ENCODE results near the gene ANAPC4.

ANAPC4 gene

GRCh38 chr4:25433966-25434827 lies 57.1 kb downstream of the ANAPC4 start:
- DNase-seq (ENCODE audit: low spot score) = no peak

- no peak for DNase-seq (ENCODE audit: low spot score)
Observed at GRCh38 chr4:25437926-25438325, 60.9 kb downstream of the ANAPC4 start.

GRCh38 chr4:25439918-25440477 lies 62.9 kb downstream of the ANAPC4 start:
- peak; percentile 84 for DNase-seq (ENCODE audit: low spot score)

- no peak for DNase-seq (ENCODE audit: low spot score)
Observed at GRCh38 chr4:25440478-25441030, 63.5 kb downstream of the ANAPC4 start.

GRCh38 chr4:25441519-25442117 lies 64.6 kb downstream of the ANAPC4 start:
- peak; percentile 74 for DNase-seq (ENCODE audit: low spot score)

GRCh38 chr4:25442863-25443307 lies 65.8 kb downstream of the ANAPC4 start:
- no peak for DNase-seq (ENCODE audit: low spot score)

- DNase-seq (ENCODE audit: low spot score) = no peak
Observed at GRCh38 chr4:25443851-25444250, 66.8 kb downstream of the ANAPC4 start.

GRCh38 chr4:25446611-25447010 lies 69.5 kb downstream of the ANAPC4 start:
- no peak for DNase-seq (ENCODE audit: low spot score)

GRCh38 chr4:25448379-25449109 lies 71.5 kb downstream of the ANAPC4 start:
- DNase-seq (ENCODE audit: low spot score) = peak; percentile 58

GRCh38 chr4:25449270-25449669 lies 72.2 kb downstream of the ANAPC4 start:
- no peak for DNase-seq (ENCODE audit: low spot score)

- DNase-seq (ENCODE audit: low spot score) = no peak
Observed at GRCh38 chr4:25449688-25450087, 72.6 kb downstream of the ANAPC4 start.

GRCh38 chr4:25450491-25450901 lies 73.4 kb downstream of the ANAPC4 start:
- DNase-seq (ENCODE audit: low spot score) = no peak

GRCh38 chr4:25451676-25452075 lies 74.6 kb downstream of the ANAPC4 start:
- no peak for DNase-seq (ENCODE audit: low spot score)

GRCh38 chr4:25452081-25452480 lies 75.0 kb downstream of the ANAPC4 start:
- no peak for DNase-seq (ENCODE audit: low spot score)

GRCh38 chr4:25454476-25454875 lies 77.4 kb downstream of the ANAPC4 start:
- DNase-seq (ENCODE audit: low spot score) = no peak

- DNase-seq (ENCODE audit: low spot score) = peak; percentile 60
Observed at GRCh38 chr4:25457053-25457715, 80.1 kb downstream of the ANAPC4 start.

- no peak for DNase-seq (ENCODE audit: low spot score)
Observed at GRCh38 chr4:25466966-25467697, 90.1 kb downstream of the ANAPC4 start.

GRCh38 chr4:25467843-25468242 lies 90.8 kb downstream of the ANAPC4 start:
- DNase-seq (ENCODE audit: low spot score) = no peak

Measured in AG08395 (cell line).